Measurements from ENCODE around the gene LRRC3B.

Gene LRRC3B

GRCh38 chr3:26631390-26631738, 8.8 kb downstream of the LRRC3B start:
- no peak for DNase-seq

GRCh38 chr3:26634601-26635000, 12.0 kb downstream of the LRRC3B start:
- no peak for DNase-seq

GRCh38 chr3:26636096-26636727, 13.6 kb downstream of the LRRC3B start:
- DNase-seq, result no peak

- no peak for DNase-seq
Measured at GRCh38 chr3:26637698-26638097, 15.1 kb downstream of the LRRC3B start.

- DNase-seq, result no peak
Measured at GRCh38 chr3:26638113-26638512, 15.5 kb downstream of the LRRC3B start.

- DNase-seq, result no peak
Measured at GRCh38 chr3:26639339-26639738, 16.8 kb downstream of the LRRC3B start.

- no peak for DNase-seq
Measured at GRCh38 chr3:26647078-26647477, 24.5 kb downstream of the LRRC3B start.

- no peak for DNase-seq
Measured at GRCh38 chr3:26648461-26648860, 25.9 kb downstream of the LRRC3B start.

- no peak for DNase-seq
Measured at GRCh38 chr3:26652164-26652563, 29.6 kb downstream of the LRRC3B start.

- no peak for DNase-seq
Measured at GRCh38 chr3:26653811-26654425, 31.3 kb downstream of the LRRC3B start.

GRCh38 chr3:26655231-26655630, 32.7 kb downstream of the LRRC3B start:
- DNase-seq, result no peak

- DNase-seq, result no peak
Measured at GRCh38 chr3:26657348-26657976, 34.9 kb downstream of the LRRC3B start.

GRCh38 chr3:26668171-26668570, 45.6 kb downstream of the LRRC3B start:
- DNase-seq, result no peak

GRCh38 chr3:26668696-26669095, 46.1 kb downstream of the LRRC3B start:
- no peak for DNase-seq

- DNase-seq, result no peak
Measured at GRCh38 chr3:26675336-26675735, 52.8 kb downstream of the LRRC3B start.

- no peak for DNase-seq
Measured at GRCh38 chr3:26681632-26682031, 59.1 kb downstream of the LRRC3B start.

GRCh38 chr3:26682406-26682805, 59.8 kb downstream of the LRRC3B start:
- no peak for DNase-seq

GRCh38 chr3:26683902-26684301, 61.3 kb downstream of the LRRC3B start:
- DNase-seq, result no peak

- DNase-seq, result no peak
Measured at GRCh38 chr3:26687466-26687865, 64.9 kb downstream of the LRRC3B start.

GRCh38 chr3:26699553-26699952, 77.0 kb downstream of the LRRC3B start:
- no peak for DNase-seq

- no peak for DNase-seq
Measured at GRCh38 chr3:26703519-26703918, 80.9 kb downstream of the LRRC3B start.

GRCh38 chr3:26704736-26705135, 82.2 kb downstream of the LRRC3B start:
- no peak for DNase-seq

- no peak for DNase-seq
Measured at GRCh38 chr3:26708501-26708900, 85.9 kb downstream of the LRRC3B start.

- DNase-seq, result peak; percentile 54
Measured at GRCh38 chr3:26712211-26713026, 89.8 kb downstream of the LRRC3B start.
